ENCODE measurements around the gene SRSF12.
"Not testable (repeated sequence)": the region's sequence is repeated elsewhere in the genome, so short reads cannot be mapped to it uniquely, and the experiment has no call there.

Gene SRSF12

DNA sequence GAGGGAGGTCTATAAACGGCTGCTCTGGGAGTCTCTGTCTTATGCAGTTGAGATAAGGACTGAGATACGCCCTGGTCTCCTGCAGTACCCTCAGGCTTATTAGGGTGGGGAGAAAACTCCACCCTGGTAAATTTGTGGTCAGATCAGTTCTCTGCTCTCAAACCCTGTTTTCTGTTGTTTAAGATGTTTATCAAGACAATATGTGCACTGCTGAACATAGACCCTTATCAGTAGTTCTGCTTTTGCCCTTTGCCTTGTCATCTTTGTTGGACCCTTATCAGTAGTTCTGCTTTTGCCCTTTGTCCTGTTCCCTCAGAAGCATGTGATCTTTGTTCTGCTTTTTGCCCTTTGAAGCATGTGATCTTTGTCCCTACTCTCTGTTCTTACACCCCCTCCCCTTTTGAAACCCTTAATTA lies 10.4 kb upstream of the SRSF12 start:
- DNase-seq (ENCODE audit: low read depth) = not testable (repeated sequence)

DNA sequence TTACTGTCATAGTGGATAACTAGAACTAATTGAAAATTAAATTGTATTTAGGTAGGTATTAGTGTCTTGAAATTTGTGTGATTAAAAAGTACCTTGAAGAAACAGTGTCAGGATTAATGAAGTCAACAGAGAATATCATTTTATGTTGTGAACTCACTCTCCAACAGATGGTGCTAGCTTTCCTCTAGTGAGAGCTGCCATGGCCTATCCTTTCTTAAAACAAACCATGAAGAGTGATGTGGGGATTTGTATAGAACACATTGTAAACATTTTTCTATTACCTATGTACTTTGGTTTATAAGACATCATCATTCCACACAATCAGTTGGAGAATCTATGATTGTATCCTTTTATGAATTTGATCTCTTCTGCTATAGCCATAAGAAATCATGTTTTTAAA lies 4.8 kb upstream of the SRSF12 start:
- no peak for DNase-seq (ENCODE audit: low read depth)

DNA sequence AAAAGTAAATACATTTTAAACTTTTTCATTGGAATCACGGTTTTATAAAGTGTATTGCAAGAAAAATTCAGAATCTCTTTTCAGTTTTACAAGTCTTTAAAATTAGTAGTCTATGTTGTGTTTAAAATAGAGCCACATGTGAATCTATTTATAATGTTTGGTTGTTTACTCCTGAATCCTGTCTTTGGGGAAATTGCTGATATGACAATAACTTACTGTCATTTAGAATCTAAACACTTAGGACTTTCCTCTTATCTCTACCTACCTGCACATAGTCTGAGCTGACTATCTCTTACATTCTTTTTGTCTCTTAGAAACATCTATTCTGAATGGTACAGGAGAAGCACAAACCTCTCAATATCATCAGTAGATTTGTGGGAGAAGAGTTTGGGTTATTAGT lies 4.1 kb upstream of the SRSF12 start:
- DNase-seq (ENCODE audit: low read depth) = no peak

DNA sequence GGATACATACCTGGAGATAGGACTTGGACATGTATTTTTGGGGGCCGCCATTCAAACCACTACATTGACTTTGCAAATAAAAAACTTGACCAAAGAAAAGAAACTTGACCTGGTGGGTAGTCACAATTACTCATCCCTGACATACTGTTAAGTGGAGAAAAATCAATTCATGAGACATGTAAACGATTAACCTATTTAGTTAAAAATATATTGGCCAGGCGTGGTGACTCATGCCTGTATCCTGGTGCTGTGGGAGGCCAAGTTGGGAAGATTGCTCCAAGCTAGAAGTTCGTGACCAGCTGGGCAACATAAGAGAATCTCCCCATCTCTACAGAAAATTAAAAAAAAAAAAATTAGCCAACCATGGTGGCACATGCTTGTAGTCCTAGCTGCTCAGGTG lies 2.5 kb upstream of the SRSF12 start:
- DNase-seq (ENCODE audit: low read depth) = no peak

DNA sequence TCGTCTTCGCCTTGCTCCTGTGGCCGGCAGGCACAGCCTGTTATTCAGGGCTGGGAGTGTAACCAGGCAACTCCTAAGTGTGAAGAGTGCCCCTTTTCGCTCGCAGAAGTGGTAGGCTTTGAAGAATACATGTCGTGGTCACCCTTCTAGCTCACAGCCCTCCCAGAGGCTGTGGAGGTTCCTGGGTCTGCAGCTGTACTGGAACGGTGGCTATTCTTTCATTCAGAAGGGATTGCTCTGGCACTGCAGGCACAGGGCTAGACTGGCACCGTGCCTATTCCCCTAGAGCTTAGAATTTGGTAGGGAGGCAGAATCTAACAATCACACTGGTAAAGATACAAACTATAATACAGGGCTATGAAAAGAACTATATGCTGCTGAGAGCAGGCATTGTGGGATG lies 1.1 kb upstream of the SRSF12 start:
- no peak for DNase-seq (ENCODE audit: low read depth)

DNA sequence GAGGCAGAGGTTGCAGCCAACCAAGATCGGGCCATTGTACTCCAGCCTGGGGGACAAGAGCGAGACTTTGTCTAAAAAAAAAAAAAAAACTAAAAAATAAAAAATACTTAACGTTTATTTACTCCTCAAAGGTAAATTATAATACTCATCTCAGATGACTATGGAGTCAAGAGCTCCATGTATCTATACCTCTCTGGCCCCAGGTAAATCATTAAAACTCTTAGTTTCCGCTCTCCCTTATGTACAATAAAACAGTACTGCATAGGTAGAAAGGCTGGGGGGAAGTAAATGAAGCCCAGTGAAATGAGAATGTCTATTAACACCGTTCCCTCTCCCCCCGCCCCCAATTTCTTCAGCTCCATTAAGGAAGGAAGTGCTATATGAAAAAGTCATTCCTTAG lies 1.2 kb downstream of the SRSF12 start:
- DNase-seq (ENCODE audit: low read depth) = no peak

DNA sequence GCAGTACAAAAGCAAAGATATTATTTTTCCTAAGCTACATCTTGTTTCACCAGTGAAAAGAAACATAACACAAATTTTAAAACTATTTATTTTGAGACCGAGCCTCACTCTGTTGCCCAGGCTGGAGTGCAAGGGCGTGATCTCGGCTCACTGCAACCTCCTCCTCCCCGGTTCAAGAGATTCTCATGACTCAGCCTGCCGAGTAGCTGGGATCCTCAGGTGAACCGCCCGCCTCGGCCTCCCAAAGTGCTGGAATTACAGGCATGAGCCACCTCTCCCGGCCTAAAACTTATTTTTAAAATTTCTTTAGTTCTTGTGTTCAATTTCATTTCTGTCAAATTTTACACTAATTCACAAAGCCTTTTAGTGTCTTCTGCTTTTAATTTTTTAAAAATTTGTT lies 5.9 kb downstream of the SRSF12 start:
- DNase-seq (ENCODE audit: low read depth) = no peak

DNA sequence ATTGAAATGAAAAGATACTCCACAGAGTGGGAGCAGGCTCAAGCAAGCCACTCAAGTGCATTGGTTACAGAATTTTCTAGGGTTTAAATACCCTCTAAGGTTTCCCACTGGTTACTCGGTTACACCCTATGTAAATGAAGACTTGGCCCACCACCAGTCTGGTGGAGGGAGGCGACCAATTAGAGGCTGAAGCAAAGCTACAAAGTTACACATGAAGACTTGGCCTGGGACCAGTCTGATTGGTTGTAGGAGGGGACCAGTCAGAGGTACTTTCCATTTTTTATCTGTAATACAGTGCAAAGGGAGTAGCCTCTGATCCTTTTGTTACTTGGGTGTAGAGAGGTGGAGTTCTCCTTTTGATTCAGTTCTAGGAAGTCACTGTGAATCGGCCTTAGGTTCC lies 7.6 kb downstream of the SRSF12 start:
- DNase-seq (ENCODE audit: low read depth) = no peak

DNA sequence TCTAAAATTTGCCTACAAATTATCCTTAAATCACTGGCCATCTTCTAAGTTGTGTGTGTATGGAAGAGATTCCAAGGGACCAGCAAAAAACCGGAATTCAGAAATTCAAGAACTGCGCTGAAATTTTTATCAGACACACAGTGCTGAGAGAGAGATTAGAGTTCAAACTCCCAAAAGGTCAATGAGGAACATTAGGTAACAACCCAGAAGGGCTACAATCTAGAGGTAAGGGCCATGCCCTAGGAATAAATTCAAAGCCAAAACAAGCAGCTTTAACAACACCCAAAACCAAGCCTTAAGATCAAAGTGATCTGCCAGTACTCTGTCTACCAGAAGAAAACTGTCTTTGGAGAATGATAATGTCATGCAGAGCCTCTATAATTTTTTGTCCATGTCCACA lies 17.8 kb downstream of the SRSF12 start:
- DNase-seq (ENCODE audit: low read depth) = no peak

DNA sequence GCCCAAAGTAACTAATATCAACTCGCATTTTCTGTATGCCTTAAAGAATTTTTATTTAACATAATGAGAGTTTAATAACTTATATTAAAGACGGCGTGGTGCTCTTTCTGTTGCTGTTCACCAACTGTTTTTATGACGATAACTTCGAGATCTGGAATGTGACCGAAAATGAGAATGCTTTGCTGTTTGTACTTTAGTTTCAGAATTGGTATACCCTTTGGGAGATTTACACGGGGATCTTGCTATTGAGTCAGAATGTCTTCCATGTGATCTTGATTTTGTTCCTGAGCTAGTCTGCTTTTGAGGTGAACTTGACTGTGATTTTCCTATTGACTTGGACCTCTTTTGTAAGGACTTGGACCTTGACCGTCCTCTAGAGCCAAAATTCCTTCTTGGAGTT lies 19.4 kb downstream of the SRSF12 start:
- no peak for DNase-seq (ENCODE audit: low read depth)

DNA sequence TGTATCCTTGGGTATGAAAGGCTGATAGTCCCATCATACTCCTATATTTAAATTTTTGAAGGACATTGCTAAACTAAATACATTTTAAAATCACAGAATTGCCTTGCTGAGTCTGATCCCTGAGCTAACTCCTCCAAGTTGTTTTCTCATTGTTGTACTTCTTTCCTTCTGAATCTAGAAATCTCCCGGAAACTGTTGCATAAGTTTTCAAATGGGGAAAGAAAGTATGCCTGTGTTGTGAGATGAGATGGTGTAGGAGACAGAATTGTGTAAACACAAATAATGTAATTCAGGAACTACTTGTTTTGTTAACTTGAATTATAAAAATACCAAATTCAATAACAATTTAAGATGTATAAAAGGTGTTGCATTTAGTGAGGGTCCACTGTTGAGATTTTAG lies 30.0 kb downstream of the SRSF12 start:
- no peak for DNase-seq (ENCODE audit: low read depth)

DNA sequence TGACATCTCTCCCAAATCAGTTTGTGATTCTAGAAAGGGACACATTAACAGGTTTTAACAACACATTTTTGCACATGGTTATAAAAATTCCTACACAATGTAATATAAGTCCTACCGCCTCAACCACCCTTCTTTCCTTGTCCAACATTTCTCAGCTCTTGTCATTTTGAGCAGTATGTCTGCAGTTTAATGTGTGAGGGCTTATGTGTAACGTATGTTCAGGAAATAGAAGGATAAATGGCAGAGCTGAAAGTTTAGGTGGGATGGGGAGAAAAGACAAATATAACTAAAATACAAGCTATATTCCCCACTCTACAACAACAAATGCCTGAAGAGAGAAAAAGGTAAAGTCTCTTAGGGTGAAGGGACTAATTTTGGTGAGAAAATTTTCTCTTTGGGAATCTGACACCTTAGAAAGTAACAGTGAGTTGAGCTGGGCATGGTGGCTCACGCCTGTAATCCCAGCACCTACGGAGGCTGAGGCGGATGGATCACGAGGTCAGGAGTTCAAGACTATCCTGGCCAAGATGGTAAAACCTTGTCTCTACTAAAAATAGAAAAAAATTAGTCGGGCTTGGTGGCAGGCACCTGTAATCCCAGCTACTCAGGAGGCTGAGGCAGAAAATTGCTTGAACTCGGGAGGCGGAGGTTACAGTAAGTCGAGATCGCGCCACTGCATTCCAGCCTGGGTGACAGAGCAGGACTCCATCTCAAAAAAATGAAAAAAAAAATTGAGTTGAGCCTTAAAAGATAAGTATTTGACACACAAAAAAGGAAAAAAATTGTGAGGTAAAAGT lies 32.3 kb downstream of the SRSF12 start:
- no peak for DNase-seq (ENCODE audit: low read depth)

DNA sequence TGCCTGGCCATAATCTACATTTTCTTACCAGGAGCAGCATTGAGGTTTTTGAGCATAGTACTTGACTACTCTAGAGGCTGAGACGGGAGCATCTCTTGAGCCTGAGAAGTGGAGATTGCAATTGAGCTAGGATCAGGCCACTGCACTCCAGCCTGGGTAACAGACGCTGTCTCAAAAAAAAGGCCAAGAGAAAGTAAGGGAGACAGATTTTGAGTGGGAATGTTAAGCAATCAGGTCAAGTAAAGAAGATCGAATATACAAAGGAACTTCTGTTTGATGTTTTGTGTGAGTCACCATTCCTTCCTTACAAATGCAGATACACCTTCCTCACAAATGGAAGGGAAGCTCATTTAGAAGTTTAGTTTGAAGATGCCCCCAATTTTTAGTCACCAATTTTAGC lies 32.9 kb downstream of the SRSF12 start:
- no peak for DNase-seq (ENCODE audit: low read depth)

DNA sequence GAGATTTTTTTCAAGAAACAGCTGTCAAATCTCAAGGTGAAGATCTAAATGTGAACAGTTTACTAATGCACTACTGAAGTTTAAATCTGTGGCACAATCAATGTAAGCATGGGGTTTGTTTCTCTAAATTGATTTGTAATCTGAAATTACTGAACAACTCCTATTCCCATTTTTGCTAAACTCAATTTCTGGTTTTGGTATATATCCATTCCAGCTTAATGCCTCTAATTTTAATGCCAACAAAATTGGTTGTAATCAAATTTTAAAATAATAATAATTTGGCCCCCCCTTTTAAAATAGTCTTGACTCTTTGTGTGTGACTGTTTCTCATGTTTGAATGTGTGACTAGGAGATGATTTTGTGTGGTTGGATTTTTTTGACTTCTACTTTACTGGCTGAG lies 33.3 kb downstream of the SRSF12 start:
- no peak for DNase-seq (ENCODE audit: low read depth)

DNA sequence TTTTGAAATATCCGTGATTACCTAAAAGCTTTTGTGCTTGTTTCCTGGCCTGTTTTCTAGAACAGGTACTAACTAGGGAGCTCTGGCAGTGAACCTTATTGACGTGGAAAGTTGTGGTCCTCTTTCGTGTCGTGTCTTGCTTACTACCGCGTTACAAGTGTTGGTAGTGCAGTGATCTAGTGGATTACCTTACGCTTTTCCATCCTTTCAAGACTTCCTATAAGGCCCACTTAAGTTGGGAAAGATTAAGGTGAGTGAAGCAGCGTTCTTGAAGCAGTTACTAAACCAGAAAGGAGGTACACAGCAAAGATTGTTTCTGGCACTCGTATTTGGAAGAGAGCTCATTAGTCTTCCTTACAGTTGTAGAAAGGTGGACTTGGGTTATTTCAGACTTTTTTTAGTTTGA lies 35.4 kb downstream of the SRSF12 start:
- DNase-seq (ENCODE audit: low read depth) = no peak

DNA sequence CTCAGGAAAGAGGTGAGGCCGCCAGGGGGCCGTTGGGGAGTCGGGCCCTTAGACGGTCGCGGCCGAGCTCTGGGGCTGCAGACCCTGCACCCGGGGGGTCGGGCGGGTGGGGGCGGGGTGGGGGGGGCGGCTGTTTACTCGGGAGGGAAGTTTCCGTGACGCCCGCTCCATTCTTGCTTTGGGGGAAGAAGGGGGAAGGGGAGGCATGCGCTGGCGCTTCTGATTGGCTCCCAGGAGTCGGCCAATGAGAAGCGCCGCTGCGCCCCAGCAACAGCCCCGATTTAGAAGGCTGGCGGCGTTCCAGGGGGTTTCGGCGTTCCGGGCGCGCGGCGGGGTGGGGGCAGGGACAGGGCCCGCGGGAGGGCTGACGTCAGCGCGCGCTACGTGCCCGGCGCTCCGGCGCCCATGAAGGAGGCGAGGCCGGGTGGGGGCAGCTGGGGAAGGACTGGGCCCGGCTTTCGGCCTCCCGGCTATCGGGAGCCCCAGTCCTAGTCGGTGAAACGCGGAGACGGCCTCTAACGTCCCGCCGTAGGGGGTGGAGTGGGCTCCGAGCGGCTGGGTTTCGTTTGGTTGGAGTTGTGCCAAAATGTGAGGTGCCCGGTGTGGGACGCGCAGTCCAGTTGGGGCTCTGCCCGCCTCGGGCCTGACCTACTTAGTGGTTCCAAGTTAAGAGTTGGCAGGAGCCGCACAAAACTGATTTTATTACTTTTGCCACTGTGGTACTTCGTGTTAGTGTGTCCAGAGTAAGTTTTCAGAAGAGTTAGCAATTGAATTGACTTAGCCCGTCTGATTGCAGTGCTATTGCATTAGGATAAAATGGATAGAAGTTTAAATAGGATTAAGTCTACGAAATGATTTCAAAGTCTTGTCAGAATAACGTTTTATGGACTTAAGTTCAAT lies 36.2 kb downstream of the SRSF12 start:
- DNase-seq (ENCODE audit: low read depth) = peak; percentile 97

DNA sequence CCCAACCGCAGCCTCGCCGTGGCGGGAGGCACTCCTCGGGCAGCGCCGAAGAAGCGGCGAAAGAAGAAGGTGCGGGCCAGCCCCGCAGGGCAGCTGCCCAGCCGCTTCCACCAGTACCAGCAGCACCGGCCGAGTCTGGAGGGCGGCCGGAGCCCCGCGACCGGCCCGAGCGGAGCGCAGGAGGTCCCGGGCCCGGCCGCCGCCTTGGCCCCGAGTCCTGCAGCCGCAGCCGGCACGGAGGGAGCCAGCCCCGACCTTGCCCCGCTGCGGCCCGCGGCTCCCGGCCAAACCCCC lies 36.8 kb downstream of the SRSF12 start:
- DNase-seq (ENCODE audit: low read depth) = no peak

DNA sequence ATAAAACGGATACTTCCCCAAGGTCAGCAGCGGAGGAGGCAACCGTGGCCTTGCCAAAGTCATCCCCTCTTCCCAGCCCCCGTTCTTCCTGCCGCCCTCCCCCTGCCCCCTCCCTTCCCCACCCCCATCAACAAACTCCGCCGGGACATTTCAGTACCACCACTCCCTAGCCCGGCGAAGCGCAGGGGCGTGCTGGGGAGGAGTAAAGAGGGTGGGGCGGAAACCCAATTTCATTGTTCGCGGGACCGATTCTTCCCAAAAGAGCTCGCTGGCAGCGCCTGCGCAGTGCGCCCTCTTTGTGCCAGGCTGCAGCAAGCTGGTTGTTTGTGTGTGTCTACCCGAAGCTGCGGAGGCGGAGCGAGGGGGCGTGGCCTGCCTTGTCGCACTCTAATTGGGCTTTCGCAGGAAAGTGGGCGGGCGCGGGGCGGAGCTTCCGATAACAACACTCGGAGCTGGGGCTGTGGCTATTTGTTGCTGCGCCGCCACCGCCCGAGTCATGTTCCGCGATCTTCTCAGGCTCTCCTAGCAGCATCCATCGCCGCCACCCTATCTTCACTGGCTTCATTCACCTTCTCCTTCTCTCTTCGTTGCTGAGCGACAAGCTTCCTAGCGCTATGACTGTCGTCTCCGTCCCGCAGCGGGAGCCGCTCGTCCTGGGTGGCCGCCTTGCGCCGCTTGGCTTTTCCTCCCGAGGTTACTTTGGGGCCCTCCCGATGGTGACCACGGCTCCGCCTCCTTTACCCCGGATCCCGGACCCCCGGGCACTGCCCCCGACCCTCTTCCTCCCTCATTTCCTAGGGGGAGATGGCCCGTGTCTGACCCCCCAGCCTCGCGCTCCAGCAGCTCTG lies 37.4 kb downstream of the SRSF12 start, which contains the start of gene PNRC1:
PNRC1 (plus strand) TSS at position 471 of the 848 bp plus-strand sequence; CDS start at position 615, 144 bp downstream.
- peak; percentile 100 for DNase-seq (ENCODE audit: low read depth)

DNA sequence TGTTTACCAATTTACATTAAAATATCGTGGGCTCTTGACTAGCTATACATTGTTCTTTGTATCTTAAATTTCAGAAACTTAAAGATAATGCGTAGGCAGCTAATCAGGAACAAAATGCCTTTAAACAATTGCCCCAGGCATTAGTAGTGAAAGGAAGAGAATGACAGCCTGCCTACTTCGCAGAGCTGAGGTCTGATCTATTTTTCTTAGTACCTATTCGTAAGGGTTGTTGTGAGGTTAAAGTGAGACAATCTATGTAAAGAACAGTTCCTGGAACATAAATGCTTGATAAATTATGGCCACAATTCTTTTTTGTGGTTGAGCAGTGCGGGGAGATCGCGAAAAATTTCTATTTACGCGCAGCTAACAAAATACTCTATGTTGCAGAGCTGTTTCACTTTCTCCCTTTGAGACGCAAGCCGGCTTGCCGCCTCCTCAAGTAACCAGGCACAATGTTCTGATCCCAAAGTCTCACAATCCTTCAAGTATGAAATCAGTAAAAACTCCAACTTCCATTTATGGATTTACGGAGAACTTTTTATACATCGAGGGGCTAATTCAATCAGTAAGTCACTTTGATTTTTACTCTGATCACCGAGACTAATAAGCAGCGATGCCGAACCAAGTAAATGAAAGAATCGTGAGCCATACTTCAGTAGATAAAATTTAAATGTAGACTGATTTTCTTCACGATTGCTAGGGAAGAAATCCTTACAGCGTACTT lies 38.2 kb downstream of the SRSF12 start:
- no peak for DNase-seq (ENCODE audit: low read depth)

DNA sequence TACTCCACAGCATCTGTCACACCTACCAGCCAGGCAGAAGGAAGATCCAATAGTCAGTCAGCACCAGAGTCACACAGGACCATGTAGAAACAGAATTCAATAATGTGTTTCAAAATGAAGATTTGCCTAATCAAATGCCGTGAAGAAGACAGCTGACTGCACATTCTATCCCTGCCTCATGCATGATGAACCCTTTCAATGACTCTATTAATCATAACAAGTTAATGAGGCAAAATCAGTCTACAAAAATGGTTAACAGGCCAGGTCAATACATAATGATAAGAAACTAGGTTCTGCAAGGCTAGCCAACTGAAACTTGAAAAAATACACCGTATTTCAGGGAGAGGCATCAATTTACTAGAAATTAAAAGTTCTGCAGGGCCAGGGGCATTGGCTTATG lies 44.0 kb downstream of the SRSF12 start:
- DNase-seq (ENCODE audit: low read depth) = no peak

DNA sequence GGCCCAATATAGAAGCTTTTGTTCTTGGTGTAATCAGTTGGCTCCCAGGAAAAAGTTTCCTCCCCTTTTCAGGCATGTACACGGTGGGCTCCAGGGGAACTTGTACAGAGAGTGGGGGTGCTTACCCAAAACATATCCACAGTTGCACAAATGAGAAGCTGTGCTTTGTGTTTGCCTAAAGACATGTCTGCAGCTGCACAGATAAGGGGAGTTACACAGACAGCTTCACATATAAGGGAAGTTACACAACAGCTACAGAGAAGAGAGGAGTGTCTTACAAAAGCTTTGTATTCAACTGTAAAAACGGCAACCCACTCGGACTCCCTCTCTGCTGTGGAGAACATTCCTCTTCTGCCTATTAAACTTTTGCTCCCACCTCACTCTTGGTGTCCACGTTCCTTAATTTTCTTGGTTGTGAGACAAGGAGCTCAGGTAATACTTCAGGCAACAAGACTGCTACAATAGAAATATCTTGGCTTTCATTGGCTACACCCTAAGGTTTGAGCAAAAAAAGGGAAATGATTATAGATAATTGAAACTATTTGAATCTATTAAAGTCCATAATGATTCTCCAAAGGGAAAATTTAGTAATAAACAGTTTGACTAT lies 44.8 kb downstream of the SRSF12 start:
- no peak for DNase-seq (ENCODE audit: low read depth)
